ENCODE results near the gene RNF19B.
"Not testable (repeated sequence)": the region's sequence is repeated elsewhere in the genome, so short reads cannot be mapped to it uniquely, and the experiment has no call there.

The RNF19B gene

GRCh38 chr1:32991819-32992488, 27.3 kb upstream of the RNF19B start:
- DNase-seq (ENCODE audit: low read depth in 3 of 3), result no peak

GRCh38 chr1:32991386-32991785, 26.8 kb upstream of the RNF19B start:
- no peak for DNase-seq (ENCODE audit: low read depth in 3 of 3)

GRCh38 chr1:32990887-32991286, 26.3 kb upstream of the RNF19B start:
- DNase-seq (ENCODE audit: low read depth in 3 of 3), result no peak

GRCh38 chr1:32989160-32990050, 24.8 kb upstream of the RNF19B start:
- DNase-seq (ENCODE audit: low read depth in 3 of 3), result peak in 2 of 3 donors; percentile 29 to 47

GRCh38 chr1:32988665-32989064, 24.1 kb upstream of the RNF19B start:
- no peak for DNase-seq (ENCODE audit: low read depth in 3 of 3)

GRCh38 chr1:32985226-32985625, 20.6 kb upstream of the RNF19B start:
- DNase-seq (ENCODE audit: low read depth in 3 of 3), result no peak

- DNase-seq (ENCODE audit: low read depth in 3 of 3), result no peak
Observed at GRCh38 chr1:32984455-32985171, 20.0 kb upstream of the RNF19B start.

GRCh38 chr1:32984090-32984454, 19.5 kb upstream of the RNF19B start:
- no peak for DNase-seq (ENCODE audit: low read depth in 3 of 3)

- DNase-seq (ENCODE audit: low read depth in 3 of 3), result no peak
Observed at GRCh38 chr1:32983020-32983419, 18.4 kb upstream of the RNF19B start.

- DNase-seq (ENCODE audit: low read depth in 3 of 3), result peak in 2 of 3 donors; percentile 43 to 50
Observed at GRCh38 chr1:32981003-32981901, 16.6 kb upstream of the RNF19B start.

GRCh38 chr1:32980080-32980479, 15.5 kb upstream of the RNF19B start:
- DNase-seq (ENCODE audit: low read depth in 3 of 3), result no peak

GRCh38 chr1:32978854-32979253, 14.2 kb upstream of the RNF19B start:
- no peak for DNase-seq (ENCODE audit: low read depth in 3 of 3)

- no peak for DNase-seq (ENCODE audit: low read depth in 3 of 3)
Observed at GRCh38 chr1:32977546-32978087, 13.0 kb upstream of the RNF19B start.

GRCh38 chr1:32975055-32975454, 10.4 kb upstream of the RNF19B start:
- DNase-seq (ENCODE audit: low read depth in 3 of 3), result not testable (repeated sequence)

- DNase-seq (ENCODE audit: low read depth in 3 of 3), result not testable (repeated sequence)
Observed at GRCh38 chr1:32973458-32973857, 8.8 kb upstream of the RNF19B start.

- DNase-seq (ENCODE audit: low read depth in 3 of 3), result no peak
Observed at GRCh38 chr1:32972814-32973428, 8.3 kb upstream of the RNF19B start.

- DNase-seq (ENCODE audit: low read depth in 3 of 3), result no peak
Observed at GRCh38 chr1:32971576-32971975, 7.0 kb upstream of the RNF19B start.

- no peak for DNase-seq (ENCODE audit: low read depth in 3 of 3)
Observed at GRCh38 chr1:32971156-32971555, 6.5 kb upstream of the RNF19B start.

GRCh38 chr1:32969566-32969965, 5.0 kb upstream of the RNF19B start:
- DNase-seq (ENCODE audit: low read depth in 3 of 3), result no peak

GRCh38 chr1:32967888-32968568, 3.4 kb upstream of the RNF19B start:
- no peak for DNase-seq (ENCODE audit: low read depth in 3 of 3)
